ENCODE results near the gene OTOP2.

The OTOP2 gene

DNA sequence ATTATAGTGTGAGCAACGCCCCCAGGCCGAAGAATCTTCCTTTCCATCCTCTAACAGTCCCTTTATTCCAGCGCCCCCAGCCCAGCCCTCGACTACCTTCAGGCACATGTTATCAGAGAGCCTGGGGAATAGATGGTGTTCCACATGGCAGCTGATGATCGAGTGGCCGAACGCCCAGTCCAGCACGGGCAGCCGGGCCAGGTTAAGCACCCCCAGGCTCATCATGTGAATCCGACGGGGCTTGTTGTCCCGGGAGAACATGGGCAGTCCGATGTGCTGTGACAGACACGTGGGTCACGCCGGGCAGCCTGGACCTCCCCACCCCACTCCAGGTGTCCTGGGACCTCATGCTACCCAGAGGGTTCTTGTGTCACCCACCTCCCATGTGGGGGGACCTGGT lies 44.8 kb upstream of the OTOP2 start:
- H3K9me3 ChIP-seq (ENCODE audit: control insufficient read depth, insufficient read depth, low read length): no peaks in the 10 kb centered on the region
- TF ChIP-seq EZH2phosphoT487 (IDR thresholded peaks at IDR 0.05; ENCODE audit: borderline replicate concordance, low read length): no peak
- TF ChIP-seq, protein P1, sequence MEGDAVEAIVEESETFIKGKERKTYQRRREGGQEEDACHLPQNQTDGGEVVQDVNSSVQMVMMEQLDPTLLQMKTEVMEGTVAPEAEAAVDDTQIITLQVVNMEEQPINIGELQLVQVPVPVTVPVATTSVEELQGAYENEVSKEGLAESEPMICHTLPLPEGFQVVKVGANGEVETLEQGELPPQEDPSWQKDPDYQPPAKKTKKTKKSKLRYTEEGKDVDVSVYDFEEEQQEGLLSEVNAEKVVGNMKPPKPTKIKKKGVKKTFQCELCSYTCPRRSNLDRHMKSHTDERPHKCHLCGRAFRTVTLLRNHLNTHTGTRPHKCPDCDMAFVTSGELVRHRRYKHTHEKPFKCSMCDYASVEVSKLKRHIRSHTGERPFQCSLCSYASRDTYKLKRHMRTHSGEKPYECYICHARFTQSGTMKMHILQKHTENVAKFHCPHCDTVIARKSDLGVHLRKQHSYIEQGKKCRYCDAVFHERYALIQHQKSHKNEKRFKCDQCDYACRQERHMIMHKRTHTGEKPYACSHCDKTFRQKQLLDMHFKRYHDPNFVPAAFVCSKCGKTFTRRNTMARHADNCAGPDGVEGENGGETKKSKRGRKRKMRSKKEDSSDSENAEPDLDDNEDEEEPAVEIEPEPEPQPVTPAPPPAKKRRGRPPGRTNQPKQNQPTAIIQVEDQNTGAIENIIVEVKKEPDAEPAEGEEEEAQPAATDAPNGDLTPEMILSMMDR (IDR thresholded peaks at IDR 0.05; ENCODE audit: low read depth, low read length, poor library complexity, severe bottlenecking): no peak
- peaks cover 7% of the 10 kb centered on the region for H3F3A ChIP-seq (ENCODE audit: control insufficient read depth, insufficient read depth)
- no peak overlapping the region for H3K4me2 ChIP-seq (ENCODE audit: low read length)
- H3K27ac ChIP-seq (ENCODE audit: low read depth, low read length): no peak overlapping the region
- H3K4me1 ChIP-seq (ENCODE audit: control insufficient read depth, low read length): peaks cover 4% of the 10 kb centered on the region
- H4K20me1 ChIP-seq (ENCODE audit: control insufficient read depth, insufficient read depth, low read depth, low read length): no peaks in the 10 kb centered on the region
- no peaks in the 10 kb centered on the region for H3K27me3 ChIP-seq (ENCODE audit: control insufficient read depth, low read length)
- H3K36me3 ChIP-seq (ENCODE audit: control insufficient read depth, low read length): no peaks in the 10 kb centered on the region
- no peaks in the 10 kb centered on the region for H3K79me2 ChIP-seq (ENCODE audit: control insufficient read depth, low read length)
- H3K9me2 ChIP-seq (replicated peaks; ENCODE audit: control insufficient read depth, low read length): no peaks in the 10 kb centered on the region
- H3K4me3 ChIP-seq (ENCODE audit: low read length): no peak overlapping the region

DNA sequence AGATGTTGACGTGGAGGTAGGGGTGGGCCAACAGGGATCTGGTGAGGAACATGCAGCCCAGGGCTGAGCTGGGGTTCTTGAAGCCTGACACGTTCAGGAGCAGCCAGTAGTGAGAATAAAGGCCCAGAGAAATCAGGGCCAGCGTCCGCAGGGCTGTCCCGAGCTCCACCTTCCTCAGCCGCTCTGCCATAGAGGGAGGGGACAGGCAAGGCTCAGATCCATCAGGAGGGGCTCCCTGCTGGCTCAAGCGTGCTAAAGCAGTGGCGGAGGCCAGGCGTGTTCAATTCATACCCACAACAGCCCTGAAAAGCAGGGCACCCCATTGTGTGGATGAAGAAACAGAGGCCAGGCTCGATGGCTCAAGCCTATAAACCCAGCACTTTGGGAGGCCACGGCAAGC lies 43.0 kb upstream of the OTOP2 start:
- Histone ChIP-seq H3K27me3 (ENCODE audit: control insufficient read depth, low read length) (peaks cover 3% of the 10 kb centered on the region; the same call in 1 of the 2 replicates), H3K27ac (ENCODE audit: low read depth, low read length) (no peak overlapping the region), H3K79me2 (ENCODE audit: control insufficient read depth, low read length) (no peaks in the 10 kb centered on the region), H3K36me3 (ENCODE audit: control insufficient read depth, low read length) (no peaks in the 10 kb centered on the region), H4K20me1 (ENCODE audit: control insufficient read depth, insufficient read depth, low read depth, low read length) (no peaks in the 10 kb centered on the region), H3K4me1 (ENCODE audit: control insufficient read depth, low read length) (no peaks in the 10 kb centered on the region), H3F3A (ENCODE audit: control insufficient read depth, insufficient read depth) (no peaks in the 10 kb centered on the region), H3K9me2 (replicated peaks; ENCODE audit: control insufficient read depth, low read length) (no peaks in the 10 kb centered on the region), H3K4me2 (ENCODE audit: low read length) (no peak overlapping the region), H3K4me3 (ENCODE audit: low read length) (no peak overlapping the region), H3K9me3 (ENCODE audit: control insufficient read depth, insufficient read depth, low read length) (no peaks in the 10 kb centered on the region)
- TF ChIP-seq, protein P1 (IDR thresholded peaks at IDR 0.05; ENCODE audit: low read depth, low read length, poor library complexity, severe bottlenecking): no peak
- no peak for TF ChIP-seq EZH2phosphoT487 (IDR thresholded peaks at IDR 0.05; ENCODE audit: borderline replicate concordance, low read length)

- Histone ChIP-seq H3K4me2 (ENCODE audit: low read length) (no peak overlapping the region), H3K9me3 (ENCODE audit: control insufficient read depth, insufficient read depth, low read length) (no peaks in the 10 kb centered on the region), H3K27ac (ENCODE audit: low read depth, low read length) (no peak overlapping the region), H3F3A (ENCODE audit: control insufficient read depth, insufficient read depth) (no peaks in the 10 kb centered on the region), H3K27me3 (ENCODE audit: control insufficient read depth, low read length) (peaks cover 7% of the 10 kb centered on the region; the same call in 1 of the 2 replicates), H3K4me1 (ENCODE audit: control insufficient read depth, low read length) (no peaks in the 10 kb centered on the region), H3K9me2 (replicated peaks; ENCODE audit: control insufficient read depth, low read length) (no peaks in the 10 kb centered on the region), H3K79me2 (ENCODE audit: control insufficient read depth, low read length) (no peaks in the 10 kb centered on the region), H4K20me1 (ENCODE audit: control insufficient read depth, insufficient read depth, low read depth, low read length) (no peaks in the 10 kb centered on the region), H3K36me3 (ENCODE audit: control insufficient read depth, low read length) (no peaks in the 10 kb centered on the region), H3K4me3 (ENCODE audit: low read length) (no peak overlapping the region)
- TF ChIP-seq, protein P1 (IDR thresholded peaks at IDR 0.05; ENCODE audit: low read depth, low read length, poor library complexity, severe bottlenecking): no peak
- no peak for TF ChIP-seq EZH2phosphoT487 (IDR thresholded peaks at IDR 0.05; ENCODE audit: borderline replicate concordance, low read length)
Measured at GRCh38 chr17:74882517-74883240, 41.4 kb upstream of the OTOP2 start.
